Gastroesophageal sphincter (tissue), 3 donors: ENCODE results near the gene BIRC2.

Experiments used
- EP300 ChIP-seq: sonication (generic); formaldehyde crosslinking; IDR thresholded peaks from one replicate; pipeline ENCODE4 v1.6.1; 2017; ENCODE audit warnings: antibody characterized with exemption, mild to moderate bottlenecking
- POLR2A ChIP-seq, 2 donors: fragments of 450-650 bp; IDR thresholded peaks; one replicate each; pipeline ENCODE4 v1.6.1; 2017; ENCODE audit warnings: antibody characterized with exemption in 2 of 2, mild to moderate bottlenecking in 2 of 2, moderate library complexity in 1 of 2
- POLR2AphosphoS5 ChIP-seq: sonication (generic); formaldehyde crosslinking; IDR thresholded peaks from one replicate; pipeline ENCODE4 v1.6.1; 2017; ENCODE audit warnings: antibody characterized with exemption
- TF ChIP-seq, protein P1 (sequence below), 4 experiments: fragments of 200-600 bp in 2 of 4; fragments of 450-650 bp in 2 of 4; sonication (generic) in 1 of 4; IDR thresholded peaks; one replicate each; pipeline ENCODE4 v1.5.1; 2017 to 2019; ENCODE audit warnings: antibody characterized with exemption in 4 of 4, mild to moderate bottlenecking in 2 of 4, moderate library complexity in 2 of 4

DNA sequence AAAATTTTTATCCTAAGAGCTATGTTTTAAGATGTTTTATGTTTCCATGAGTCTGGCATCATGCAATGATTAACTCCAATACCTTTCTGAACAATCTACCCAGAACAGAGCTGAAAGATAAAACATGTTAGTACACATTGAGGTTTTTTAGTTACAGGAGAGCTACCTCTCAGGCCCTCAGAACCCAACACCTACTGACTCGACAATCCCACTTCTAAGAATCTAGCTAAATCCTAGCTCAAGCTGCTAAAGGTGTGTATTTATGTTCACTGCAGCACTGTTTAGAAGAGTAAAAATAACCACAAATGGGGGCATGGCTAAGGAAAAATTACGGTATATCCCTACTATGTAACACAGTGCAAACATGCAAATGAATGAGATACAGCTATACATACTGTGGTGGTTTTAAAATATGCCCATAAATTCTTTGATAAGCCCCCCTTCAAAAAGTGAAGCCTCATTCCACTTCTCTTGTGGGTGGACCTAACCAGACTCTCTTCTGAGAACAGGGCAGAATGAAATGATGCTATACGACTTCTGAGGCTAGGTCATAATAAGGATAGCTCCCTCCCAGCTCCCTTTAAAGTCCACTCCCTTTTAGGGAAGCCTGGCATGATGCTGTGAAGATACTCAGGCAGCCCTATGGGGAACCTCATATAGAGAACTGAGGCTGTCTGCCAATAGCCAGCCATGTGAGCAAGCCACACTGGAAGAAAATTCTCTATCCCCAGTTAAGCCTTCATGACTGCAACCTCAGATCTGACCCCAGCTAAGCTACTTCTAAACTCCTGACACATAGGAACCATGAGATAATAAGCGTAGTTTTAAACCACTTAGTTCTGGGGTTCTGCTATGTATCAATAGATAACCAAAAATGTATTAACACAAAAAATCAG, 76.1 kb downstream of the BIRC2 start:
- TF ChIP-seq, protein P1, sequence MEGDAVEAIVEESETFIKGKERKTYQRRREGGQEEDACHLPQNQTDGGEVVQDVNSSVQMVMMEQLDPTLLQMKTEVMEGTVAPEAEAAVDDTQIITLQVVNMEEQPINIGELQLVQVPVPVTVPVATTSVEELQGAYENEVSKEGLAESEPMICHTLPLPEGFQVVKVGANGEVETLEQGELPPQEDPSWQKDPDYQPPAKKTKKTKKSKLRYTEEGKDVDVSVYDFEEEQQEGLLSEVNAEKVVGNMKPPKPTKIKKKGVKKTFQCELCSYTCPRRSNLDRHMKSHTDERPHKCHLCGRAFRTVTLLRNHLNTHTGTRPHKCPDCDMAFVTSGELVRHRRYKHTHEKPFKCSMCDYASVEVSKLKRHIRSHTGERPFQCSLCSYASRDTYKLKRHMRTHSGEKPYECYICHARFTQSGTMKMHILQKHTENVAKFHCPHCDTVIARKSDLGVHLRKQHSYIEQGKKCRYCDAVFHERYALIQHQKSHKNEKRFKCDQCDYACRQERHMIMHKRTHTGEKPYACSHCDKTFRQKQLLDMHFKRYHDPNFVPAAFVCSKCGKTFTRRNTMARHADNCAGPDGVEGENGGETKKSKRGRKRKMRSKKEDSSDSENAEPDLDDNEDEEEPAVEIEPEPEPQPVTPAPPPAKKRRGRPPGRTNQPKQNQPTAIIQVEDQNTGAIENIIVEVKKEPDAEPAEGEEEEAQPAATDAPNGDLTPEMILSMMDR (IDR thresholded peaks at IDR 0.05), result no peak
- TF ChIP-seq POLR2A (IDR thresholded peaks at IDR 0.05) (no peak), EP300 (no peak), POLR2AphosphoS5 (no peak)
